Endothelial cell (in vitro differentiated cells): ENCODE data around the gene CX3CL1. TPM values are rescaled to one million over a fixed set of nuclear protein-coding genes. Genes with fewer than 3 reads are reported as not detected.

ENCODE experiments used
- DNase-seq: peaks from one replicate; pipeline ENCODE4 v3.0.0; 2021; ENCODE audit warnings: low spot score
- H3K27ac Mint-ChIP-seq: one replicate; pipeline ENCODE4 v1.8.0; 2021; ENCODE audit warnings: mixed read lengths, inconsistent platforms; ENCODE audit not compliant: unreplicated experiment
- H3K27me3 Mint-ChIP-seq: one replicate; pipeline ENCODE4 v1.8.0; 2021; ENCODE audit warnings: mild to moderate bottlenecking, moderate library complexity, mixed read lengths, inconsistent platforms; ENCODE audit not compliant: unreplicated experiment
- H3K36me3 Mint-ChIP-seq: one replicate; pipeline ENCODE4 v1.8.0; 2021; ENCODE audit warnings: mild to moderate bottlenecking, low read depth, mixed read lengths, inconsistent platforms; ENCODE audit not compliant: unreplicated experiment
- H3K4me1 Mint-ChIP-seq: one replicate; pipeline ENCODE4 v1.8.0; 2021; ENCODE audit warnings: mild to moderate bottlenecking, mixed read lengths, inconsistent platforms; ENCODE audit not compliant: unreplicated experiment
- H3K4me3 Mint-ChIP-seq: one replicate; pipeline ENCODE4 v1.8.0; 2021; ENCODE audit warnings: mild to moderate bottlenecking, mixed read lengths, inconsistent platforms; ENCODE audit not compliant: unreplicated experiment
- H3K9me3 Mint-ChIP-seq: one replicate; pipeline ENCODE4 v1.8.0; 2021; ENCODE audit warnings: mixed read lengths, inconsistent platforms; ENCODE audit not compliant: unreplicated experiment
- total RNA-seq: library from RNA; stranded (reverse); fragmentation: NEBNext Ultra II Directional; extraction: Animal tissue kit (Norgen Biotek cat#: 25700); gene quantifications from one replicate; pipeline ENCODE4 v1.2.1, GENCODE V29; 2021; ENCODE audit not compliant: unreplicated experiment
- TF ChIP-seq, protein P1 (sequence below): fragments of 200-600 bp; sonication (generic); IDR thresholded peaks from one replicate; pipeline ENCODE4 v1.5.0; 2021; ENCODE audit warnings: antibody characterized with exemption; ENCODE audit not compliant: unreplicated experiment

The CX3CL1 gene
- total RNA-seq, 1 donor from 2014 or later = 9.2 TPM

DNA sequence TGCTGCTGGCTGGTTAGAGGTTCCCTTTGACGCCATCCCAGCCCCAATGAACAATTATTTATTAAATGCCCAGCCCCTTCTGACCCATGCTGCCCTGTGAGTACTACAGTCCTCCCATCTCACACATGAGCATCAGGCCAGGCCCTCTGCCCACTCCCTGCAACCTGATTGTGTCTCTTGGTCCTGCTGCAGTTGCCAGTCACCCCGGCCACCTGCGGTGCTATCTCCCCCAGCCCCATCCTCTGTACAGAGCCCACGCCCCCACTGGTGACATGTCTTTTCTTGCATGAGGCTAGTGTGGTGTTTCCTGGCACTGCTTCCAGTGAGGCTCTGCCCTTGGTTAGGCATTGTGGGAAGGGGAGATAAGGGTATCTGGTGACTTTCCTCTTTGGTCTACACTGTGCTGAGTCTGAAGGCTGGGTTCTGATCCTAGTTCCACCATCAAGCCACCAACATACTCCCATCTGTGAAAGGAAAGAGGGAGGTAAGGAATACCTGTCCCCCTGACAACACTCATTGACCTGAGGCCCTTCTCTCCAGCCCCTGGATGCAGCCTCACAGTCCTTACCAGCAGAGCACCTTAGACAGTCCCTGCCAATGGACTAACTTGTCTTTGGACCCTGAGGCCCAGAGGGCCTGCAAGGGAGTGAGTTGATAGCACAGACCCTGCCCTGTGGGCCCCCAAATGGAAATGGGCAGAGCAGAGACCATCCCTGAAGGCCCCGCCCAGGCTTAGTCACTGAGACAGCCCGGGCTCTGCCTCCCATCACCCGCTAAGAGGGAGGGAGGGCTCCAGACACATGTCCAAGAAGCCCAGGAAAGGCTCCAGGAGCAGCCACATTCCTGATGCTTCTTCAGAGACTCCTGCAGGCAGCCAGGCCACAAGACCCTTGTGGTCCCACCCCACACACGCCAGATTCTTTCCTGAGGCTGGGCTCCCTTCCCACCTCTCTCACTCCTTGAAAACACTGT, 11.3 kb downstream of the CX3CL1 start:
- H3K27ac Mint-ChIP-seq = peak overlapping the region; percentile 30
- H3K9me3 Mint-ChIP-seq = no peaks in the 10 kb centered on the region
- no peak for DNase-seq
- no peaks in the 10 kb centered on the region for H3K36me3 Mint-ChIP-seq
- H3K27me3 Mint-ChIP-seq = peaks cover 8% of the 10 kb centered on the region
- TF ChIP-seq, protein P1, sequence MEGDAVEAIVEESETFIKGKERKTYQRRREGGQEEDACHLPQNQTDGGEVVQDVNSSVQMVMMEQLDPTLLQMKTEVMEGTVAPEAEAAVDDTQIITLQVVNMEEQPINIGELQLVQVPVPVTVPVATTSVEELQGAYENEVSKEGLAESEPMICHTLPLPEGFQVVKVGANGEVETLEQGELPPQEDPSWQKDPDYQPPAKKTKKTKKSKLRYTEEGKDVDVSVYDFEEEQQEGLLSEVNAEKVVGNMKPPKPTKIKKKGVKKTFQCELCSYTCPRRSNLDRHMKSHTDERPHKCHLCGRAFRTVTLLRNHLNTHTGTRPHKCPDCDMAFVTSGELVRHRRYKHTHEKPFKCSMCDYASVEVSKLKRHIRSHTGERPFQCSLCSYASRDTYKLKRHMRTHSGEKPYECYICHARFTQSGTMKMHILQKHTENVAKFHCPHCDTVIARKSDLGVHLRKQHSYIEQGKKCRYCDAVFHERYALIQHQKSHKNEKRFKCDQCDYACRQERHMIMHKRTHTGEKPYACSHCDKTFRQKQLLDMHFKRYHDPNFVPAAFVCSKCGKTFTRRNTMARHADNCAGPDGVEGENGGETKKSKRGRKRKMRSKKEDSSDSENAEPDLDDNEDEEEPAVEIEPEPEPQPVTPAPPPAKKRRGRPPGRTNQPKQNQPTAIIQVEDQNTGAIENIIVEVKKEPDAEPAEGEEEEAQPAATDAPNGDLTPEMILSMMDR = no peak
- peaks cover 9% of the 10 kb centered on the region for H3K4me1 Mint-ChIP-seq
- H3K4me3 Mint-ChIP-seq = no peak overlapping the region

DNA sequence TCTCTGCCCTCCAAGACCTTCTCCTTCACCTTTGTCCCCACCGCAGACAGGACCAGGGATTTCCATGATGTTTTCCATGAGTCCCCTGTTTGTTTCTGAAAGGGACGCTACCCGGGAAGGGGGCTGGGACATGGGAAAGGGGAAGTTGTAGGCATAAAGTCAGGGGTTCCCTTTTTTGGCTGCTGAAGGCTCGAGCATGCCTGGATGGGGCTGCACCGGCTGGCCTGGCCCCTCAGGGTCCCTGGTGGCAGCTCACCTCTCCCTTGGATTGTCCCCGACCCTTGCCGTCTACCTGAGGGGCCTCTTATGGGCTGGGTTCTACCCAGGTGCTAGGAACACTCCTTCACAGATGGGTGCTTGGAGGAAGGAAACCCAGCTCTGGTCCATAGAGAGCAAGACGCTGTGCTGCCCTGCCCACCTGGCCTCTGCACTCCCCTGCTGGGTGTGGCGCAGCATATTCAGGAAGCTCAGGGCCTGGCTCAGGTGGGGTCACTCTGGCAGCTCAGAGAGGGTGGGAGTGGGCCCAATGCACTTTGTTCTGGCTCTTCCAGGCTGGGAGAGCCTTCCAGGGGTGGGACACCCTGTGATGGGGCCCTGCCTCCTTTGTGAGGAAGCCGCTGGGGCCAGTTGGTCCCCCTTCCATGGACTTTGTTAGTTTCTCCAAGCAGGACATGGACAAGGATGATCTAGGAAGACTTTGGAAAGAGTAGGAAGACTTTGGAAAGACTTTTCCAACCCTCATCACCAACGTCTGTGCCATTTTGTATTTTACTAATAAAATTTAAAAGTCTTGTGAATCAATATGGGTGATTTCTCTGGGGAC, 12.2 kb downstream of the CX3CL1 start:
- peaks cover 9% of the 10 kb centered on the region for H3K27me3 Mint-ChIP-seq
- no peak overlapping the region for H3K4me3 Mint-ChIP-seq
- H3K4me1 Mint-ChIP-seq = peaks cover 9% of the 10 kb centered on the region
- no peak overlapping the region for H3K27ac Mint-ChIP-seq
- no peaks in the 10 kb centered on the region for H3K36me3 Mint-ChIP-seq
- TF ChIP-seq, protein P1 = no peak
- no peaks in the 10 kb centered on the region for H3K9me3 Mint-ChIP-seq
- DNase-seq = no peak

DNA sequence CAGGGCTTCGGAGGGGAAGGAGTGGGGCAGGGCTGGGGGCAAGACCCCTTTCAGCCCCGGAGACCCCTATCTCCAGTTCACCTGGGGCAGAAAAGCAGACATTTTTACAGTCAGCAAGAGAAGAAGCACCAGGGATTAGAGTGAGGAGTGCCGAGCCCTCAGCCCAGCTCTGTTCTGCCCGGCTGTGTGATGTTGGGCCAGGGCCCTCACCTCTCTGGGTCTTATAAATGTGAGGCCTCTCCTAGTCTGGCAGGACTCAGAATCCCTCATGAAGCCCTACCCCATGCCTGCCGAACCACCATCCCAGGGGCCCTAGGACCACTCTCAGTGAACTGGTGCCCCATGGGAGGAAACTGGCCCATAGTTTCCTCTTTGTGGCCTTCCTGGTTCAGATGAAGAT, 12.8 kb downstream of the CX3CL1 start:
- Mint-ChIP-seq H3K9me3 (no peaks in the 10 kb centered on the region), H3K27ac (no peak overlapping the region), H3K27me3 (peaks cover 9% of the 10 kb centered on the region), H3K4me1 (peaks cover 9% of the 10 kb centered on the region), H3K4me3 (no peak overlapping the region), H3K36me3 (no peaks in the 10 kb centered on the region)
- TF ChIP-seq, protein P1 = no peak
- DNase-seq = no peak

DNA sequence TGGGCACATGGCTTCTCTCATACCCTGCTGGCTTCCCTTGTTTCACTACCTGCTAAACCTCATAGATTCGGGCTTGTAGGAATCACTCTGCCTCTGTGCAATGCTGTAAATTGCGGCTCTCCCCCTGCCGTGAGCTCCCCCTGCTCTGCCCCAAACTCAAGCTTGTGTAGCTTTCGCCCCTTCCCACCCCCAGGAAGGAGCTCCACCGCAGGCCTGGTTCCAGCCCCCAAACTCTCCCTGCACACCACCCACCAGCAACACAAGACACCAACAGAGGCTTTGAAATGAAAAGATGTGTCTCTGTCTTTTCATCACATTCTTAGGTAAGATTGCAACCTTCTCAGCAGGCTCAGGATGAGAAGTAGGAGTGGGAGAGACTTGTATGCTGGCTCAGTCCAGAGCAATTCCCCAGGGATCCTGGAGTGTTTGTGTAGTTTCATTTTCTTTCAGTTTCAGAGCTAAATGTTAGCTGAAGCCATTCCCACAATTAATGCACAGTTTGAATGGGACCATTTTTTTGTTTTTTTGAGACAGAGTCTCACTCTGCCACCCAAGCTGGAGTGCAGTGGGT, 14.2 kb downstream of the CX3CL1 start:
- DNase-seq = no peak
- Mint-ChIP-seq H3K9me3 (no peaks in the 10 kb centered on the region), H3K4me3 (no peak overlapping the region), H3K4me1 (peaks cover 3% of the 10 kb centered on the region), H3K27me3 (peaks cover 9% of the 10 kb centered on the region), H3K36me3 (no peaks in the 10 kb centered on the region), H3K27ac (no peak overlapping the region)
- TF ChIP-seq, protein P1 = no peak
